SJSA1 (cell line): ENCODE results near the gene TUBA1A. TPM values are rescaled to one million over a fixed set of nuclear protein-coding genes. Genes with fewer than 3 reads are reported as not detected.

Experiments
- DNase-seq, 2 experiments: peaks; one replicate each; pipeline ENCODE4 v3.0.0-alpha.2; 2015 to 2020; ENCODE audit warnings: low spot score in 2 of 2, low read depth in 1 of 2
- H3K27ac ChIP-seq: fragments of 250-450 bp; sonication (Bioruptor Pico); 2 replicates; pipeline ENCODE4 v1.5.1; 2020; ENCODE audit warnings: mild to moderate bottlenecking, moderate library complexity
- H3K27me3 ChIP-seq: fragments of 250-450 bp; sonication (Bioruptor Pico); replicated peaks from 2 replicates; pipeline ENCODE4 v1.5.1; 2020; ENCODE audit warnings: mild to moderate bottlenecking, moderate library complexity
- H3K36me3 ChIP-seq: fragments of 250-450 bp; sonication (Bioruptor Pico); 2 replicates; pipeline ENCODE4 v1.5.1; 2020; ENCODE audit warnings: mild to moderate bottlenecking
- H3K4me1 ChIP-seq: fragments of 250-450 bp; sonication (Bioruptor Pico); replicated peaks from 2 replicates; pipeline ENCODE4 v1.6.1; 2021; ENCODE audit warnings: mild to moderate bottlenecking
- H3K4me3 ChIP-seq: fragments of 250-450 bp; sonication (Bioruptor Pico); 2 replicates; pipeline ENCODE4 v1.5.1; 2020; ENCODE audit warnings: mild to moderate bottlenecking
- H3K9me3 ChIP-seq: fragments of 250-450 bp; sonication (Bioruptor Pico); replicated peaks from 2 replicates; pipeline ENCODE4 v1.5.1; 2020; ENCODE audit warnings: mild to moderate bottlenecking
- total RNA-seq: library from RNA; depleted of rRNA; stranded (reverse); fragments of >200 nt; shearing (Covaris generic); gene quantifications from 2 replicates; pipeline ENCODE4 v1.2.3, GENCODE V29; 2014; rRNA removed

The TUBA1A gene
- 335 and 444 TPM in 2 replicates for total RNA-seq

GRCh38 chr12:49188916-49189367, at the start of gene TUBA1A:
TUBA1A (minus strand) TSS chr12:49189080; CDS start chr12:49188979, 101 bp downstream.
- peaks cover 7% of the 10 kb centered on the region; the same call in 1 of the 2 replicates for H3K4me1 ChIP-seq
- DNase-seq: peak; percentile 92 to 96
- no peaks in the 10 kb centered on the region; the same call in 1 of the 2 replicates for H3K9me3 ChIP-seq
- H3K36me3 ChIP-seq: peaks cover 14% of the 10 kb centered on the region; the same call in 1 of the 2 replicates
- H3K4me3 ChIP-seq: peak within 1 kb of the TSS; percentile 54
- no peaks in the 10 kb centered on the region for H3K27me3 ChIP-seq
- H3K27ac ChIP-seq: peak within 1 kb of the TSS; percentile 76

GRCh38 chr12:49236423-49236822, 47.5 kb upstream of the TUBA1A start:
- no peak for DNase-seq
- no peaks in the 10 kb centered on the region for H3K36me3 ChIP-seq
- H3K27me3 ChIP-seq: no peaks in the 10 kb centered on the region

GRCh38 chr12:49233842-49234526, 45.1 kb upstream of the TUBA1A start:
- Histone ChIP-seq H3K4me3 (peak overlapping the region; percentile 36), H3K9me3 (no peaks in the 10 kb centered on the region), H3K27me3 (no peaks in the 10 kb centered on the region), H3K36me3 (no peaks in the 10 kb centered on the region), H3K4me1 (peaks cover 11% of the 10 kb centered on the region), H3K27ac (peak overlapping the region; percentile 71)
- no peak for DNase-seq

More at GRCh38 chr12:49236423-49236822, 47.5 kb upstream of the TUBA1A start:
- H3K27ac ChIP-seq: no peak overlapping the region
- H3K4me3 ChIP-seq: no peak overlapping the region
- H3K9me3 ChIP-seq: no peaks in the 10 kb centered on the region
- peaks cover 11% of the 10 kb centered on the region for H3K4me1 ChIP-seq

GRCh38 chr12:49232940-49233841, 44.3 kb upstream of the TUBA1A start:
- H3K36me3 ChIP-seq: no peaks in the 10 kb centered on the region
- H3K27me3 ChIP-seq: no peaks in the 10 kb centered on the region
- no peak overlapping the region for H3K4me3 ChIP-seq
- DNase-seq: no peak
- H3K27ac ChIP-seq: no peak overlapping the region
- H3K9me3 ChIP-seq: no peaks in the 10 kb centered on the region
- peaks cover 11% of the 10 kb centered on the region for H3K4me1 ChIP-seq

GRCh38 chr12:49231878-49232655, 43.2 kb upstream of the TUBA1A start:
- H3K9me3 ChIP-seq: no peaks in the 10 kb centered on the region
- H3K27ac ChIP-seq: no peak overlapping the region
- H3K36me3 ChIP-seq: no peaks in the 10 kb centered on the region
- H3K4me1 ChIP-seq: peaks cover 11% of the 10 kb centered on the region
- H3K4me3 ChIP-seq: no peak overlapping the region
- no peaks in the 10 kb centered on the region for H3K27me3 ChIP-seq
- no peak for DNase-seq

- Histone ChIP-seq H3K4me1 (peaks cover 11% of the 10 kb centered on the region), H3K27me3 (no peaks in the 10 kb centered on the region), H3K9me3 (no peaks in the 10 kb centered on the region), H3K27ac (no peak overlapping the region), H3K4me3 (no peak overlapping the region), H3K36me3 (no peaks in the 10 kb centered on the region)
- DNase-seq: no peak
Measured at GRCh38 chr12:49230805-49231194, 41.9 kb upstream of the TUBA1A start.

GRCh38 chr12:49230176-49230804, 41.4 kb upstream of the TUBA1A start:
- Histone ChIP-seq H3K4me3 (no peak overlapping the region), H3K4me1 (peaks cover 11% of the 10 kb centered on the region), H3K36me3 (no peaks in the 10 kb centered on the region), H3K27ac (no peak overlapping the region), H3K9me3 (no peaks in the 10 kb centered on the region), H3K27me3 (no peaks in the 10 kb centered on the region)
- no peak for DNase-seq

- no peaks in the 10 kb centered on the region for H3K36me3 ChIP-seq
- H3K4me3 ChIP-seq: no peak overlapping the region
- H3K9me3 ChIP-seq: no peaks in the 10 kb centered on the region
- DNase-seq: no peak
- no peaks in the 10 kb centered on the region for H3K4me1 ChIP-seq
- H3K27ac ChIP-seq: no peak overlapping the region
- no peaks in the 10 kb centered on the region for H3K27me3 ChIP-seq
Measured at GRCh38 chr12:49228653-49229052, 39.8 kb upstream of the TUBA1A start.

GRCh38 chr12:49227713-49228112, 38.8 kb upstream of the TUBA1A start:
- no peaks in the 10 kb centered on the region for H3K36me3 ChIP-seq
- no peaks in the 10 kb centered on the region for H3K9me3 ChIP-seq
- no peak overlapping the region for H3K4me3 ChIP-seq
- H3K27me3 ChIP-seq: no peaks in the 10 kb centered on the region
- DNase-seq: no peak
- H3K4me1 ChIP-seq: peaks cover 5% of the 10 kb centered on the region
- no peak overlapping the region for H3K27ac ChIP-seq

- H3K27ac ChIP-seq: no peak overlapping the region
Measured at GRCh38 chr12:49225576-49226166, 36.8 kb upstream of the TUBA1A start.

GRCh38 chr12:49223590-49224369, 34.9 kb upstream of the TUBA1A start:
- no peak for DNase-seq
- Histone ChIP-seq H3K36me3 (no peaks in the 10 kb centered on the region), H3K9me3 (no peaks in the 10 kb centered on the region), H3K4me3 (no peak overlapping the region), H3K27me3 (no peaks in the 10 kb centered on the region), H3K27ac (peak overlapping the region; percentile 86; the same call in 1 of the 2 replicates), H3K4me1 (peaks cover 12% of the 10 kb centered on the region)

More at GRCh38 chr12:49225576-49226166, 36.8 kb upstream of the TUBA1A start:
- Histone ChIP-seq H3K27me3 (no peaks in the 10 kb centered on the region), H3K36me3 (no peaks in the 10 kb centered on the region), H3K9me3 (no peaks in the 10 kb centered on the region), H3K4me3 (no peak overlapping the region), H3K4me1 (peaks cover 12% of the 10 kb centered on the region)
- DNase-seq: no peak

- H3K9me3 ChIP-seq: no peaks in the 10 kb centered on the region
- H3K27ac ChIP-seq: peak overlapping the region; percentile 86
- no peak for DNase-seq
- H3K4me1 ChIP-seq: peaks cover 12% of the 10 kb centered on the region
- H3K36me3 ChIP-seq: no peaks in the 10 kb centered on the region
- no peaks in the 10 kb centered on the region for H3K27me3 ChIP-seq
- no peak overlapping the region for H3K4me3 ChIP-seq
Measured at GRCh38 chr12:49223122-49223521, 34.2 kb upstream of the TUBA1A start.
